Embryonic facial prominence (tissue), 1 donor: Measurements from ENCODE around the gene CUL1.

Source experiments
- DNase-seq: peaks from one replicate; pipeline ENCODE4 v3.0.0-alpha.2; 2016; ENCODE audit errors: extremely low spot score

Gene CUL1

GRCh38 chr7:148850564-148850963 is 151.9 kb downstream of the CUL1 start:
- DNase-seq, result no peak
